Stimulated activated CD4-positive, alpha-beta T cell treated with anti-CD3 and anti-CD28 coated beads, Interleukin-12 subunit alpha, Interleukin-12 subunit beta, amount 100 ng/mL, for 24 hours (primary cell): Measurements from ENCODE around the gene MCTP2.

Experiments
- DNase-seq, 2 experiments: peaks; one replicate each; pipeline ENCODE4 v3.0.0-alpha.2; 2020; ENCODE audit warnings: low read depth in 2 of 2

MCTP2 gene

GRCh38 chr15:94297558-94297957 lies 66.2 kb downstream of the MCTP2 start:
- no peak for DNase-seq

DNA sequence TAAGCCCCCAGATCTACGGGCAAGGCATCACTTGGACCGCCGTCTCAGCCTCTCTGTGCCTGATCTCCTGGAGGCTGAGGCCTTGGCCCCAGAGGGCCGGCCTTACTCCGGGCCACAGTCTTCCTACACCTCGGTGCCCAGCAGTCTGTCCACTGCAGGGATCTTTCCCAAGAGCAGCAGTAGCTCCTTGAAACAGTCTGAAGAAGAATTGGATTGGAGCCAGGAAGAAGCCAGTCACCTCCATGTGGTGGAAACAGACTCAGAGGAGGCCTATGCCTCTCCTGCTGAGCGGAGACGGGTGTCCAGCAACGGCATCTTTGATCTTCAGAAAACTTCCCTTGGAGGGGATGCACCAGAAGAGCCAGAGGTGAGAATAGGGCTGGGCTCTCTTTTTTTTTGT lies 67.0 kb downstream of the MCTP2 start:
- no peak for DNase-seq

- DNase-seq = no peak
Measured at GRCh38 chr15:94300612-94301011, 69.3 kb downstream of the MCTP2 start.

DNA sequence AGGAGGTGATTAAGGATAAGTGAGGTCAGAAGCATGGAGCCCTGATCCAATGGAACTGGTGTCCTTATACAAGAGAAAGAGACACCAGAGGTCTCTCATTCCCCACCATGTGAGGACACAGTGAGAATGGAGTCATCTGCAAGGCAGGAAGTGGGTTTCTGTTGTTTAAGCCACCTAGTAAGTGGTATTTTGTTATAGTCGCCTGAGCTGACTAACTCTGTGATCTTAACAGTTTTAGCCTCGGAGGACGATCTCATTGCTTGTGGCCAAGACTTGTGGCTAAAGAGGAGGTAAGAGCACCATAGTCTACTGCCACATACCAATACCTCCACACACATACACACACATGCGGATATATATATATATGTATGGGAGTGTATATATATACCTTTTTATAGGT lies 73.8 kb downstream of the MCTP2 start:
- DNase-seq = no peak

GRCh38 chr15:94306700-94307650 lies 75.6 kb downstream of the MCTP2 start:
- no peak for DNase-seq

- no peak for DNase-seq
Measured at GRCh38 chr15:94312946-94313345, 81.6 kb downstream of the MCTP2 start.

DNA sequence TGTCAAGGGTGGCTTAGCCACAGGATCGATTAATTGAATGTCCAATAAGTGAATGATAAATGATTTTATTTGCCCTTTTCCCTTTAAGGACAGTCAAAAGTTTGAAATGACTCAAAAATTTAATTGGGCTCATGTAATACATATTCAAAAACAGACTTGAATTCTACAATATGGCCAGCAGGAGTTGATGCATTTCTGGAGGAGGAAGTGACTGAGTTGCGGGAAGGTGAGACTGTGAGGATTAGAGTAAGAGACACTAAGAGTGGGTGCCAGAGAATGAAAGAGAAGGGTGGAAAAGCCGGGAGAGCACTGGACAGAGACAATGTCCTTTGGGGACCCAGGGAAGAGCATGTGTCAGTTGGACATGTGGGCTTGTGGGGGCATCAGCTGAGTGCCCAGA lies 83.3 kb downstream of the MCTP2 start:
- DNase-seq = no peak

GRCh38 chr15:94317211-94317610 lies 85.8 kb downstream of the MCTP2 start:
- DNase-seq = no peak

- no peak for DNase-seq
Measured at GRCh38 chr15:94322141-94322540, 90.8 kb downstream of the MCTP2 start.

GRCh38 chr15:94323076-94323475 lies 91.7 kb downstream of the MCTP2 start:
- no peak for DNase-seq

DNA sequence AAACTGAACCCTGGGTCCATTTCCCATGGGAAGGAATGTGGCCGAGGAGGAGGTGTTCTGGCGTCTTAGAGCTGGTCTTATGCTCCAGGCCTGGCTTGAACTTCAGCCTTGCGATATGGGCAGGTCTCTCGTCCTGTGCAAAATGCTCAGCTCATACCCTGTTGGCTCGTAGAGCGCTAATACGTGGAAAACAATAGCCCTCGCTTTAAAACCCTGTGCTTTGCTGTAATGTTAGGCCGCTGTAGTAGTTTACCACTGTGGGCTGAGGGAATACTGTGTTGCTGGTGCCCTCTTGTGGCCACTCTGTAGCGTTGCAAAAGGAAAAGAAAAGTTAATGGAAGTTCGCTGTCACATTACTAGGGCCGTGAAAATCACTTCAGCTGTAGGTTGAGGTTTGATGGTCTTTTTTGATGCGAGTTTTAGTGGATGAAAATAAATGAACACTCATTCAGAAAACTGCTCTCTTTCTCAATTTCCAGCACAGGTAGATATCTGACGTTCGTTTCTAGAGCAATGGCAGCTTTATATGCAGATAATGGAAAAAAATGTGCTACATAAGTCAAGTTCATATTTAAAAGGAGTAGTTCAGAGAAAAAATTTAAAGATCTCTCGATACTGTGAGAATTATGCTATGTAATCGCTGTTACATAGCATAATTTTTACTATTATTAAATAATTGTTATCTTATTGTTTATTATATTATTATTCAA lies 92.9 kb downstream of the MCTP2 start:
- peak; percentile 29 for DNase-seq

DNA sequence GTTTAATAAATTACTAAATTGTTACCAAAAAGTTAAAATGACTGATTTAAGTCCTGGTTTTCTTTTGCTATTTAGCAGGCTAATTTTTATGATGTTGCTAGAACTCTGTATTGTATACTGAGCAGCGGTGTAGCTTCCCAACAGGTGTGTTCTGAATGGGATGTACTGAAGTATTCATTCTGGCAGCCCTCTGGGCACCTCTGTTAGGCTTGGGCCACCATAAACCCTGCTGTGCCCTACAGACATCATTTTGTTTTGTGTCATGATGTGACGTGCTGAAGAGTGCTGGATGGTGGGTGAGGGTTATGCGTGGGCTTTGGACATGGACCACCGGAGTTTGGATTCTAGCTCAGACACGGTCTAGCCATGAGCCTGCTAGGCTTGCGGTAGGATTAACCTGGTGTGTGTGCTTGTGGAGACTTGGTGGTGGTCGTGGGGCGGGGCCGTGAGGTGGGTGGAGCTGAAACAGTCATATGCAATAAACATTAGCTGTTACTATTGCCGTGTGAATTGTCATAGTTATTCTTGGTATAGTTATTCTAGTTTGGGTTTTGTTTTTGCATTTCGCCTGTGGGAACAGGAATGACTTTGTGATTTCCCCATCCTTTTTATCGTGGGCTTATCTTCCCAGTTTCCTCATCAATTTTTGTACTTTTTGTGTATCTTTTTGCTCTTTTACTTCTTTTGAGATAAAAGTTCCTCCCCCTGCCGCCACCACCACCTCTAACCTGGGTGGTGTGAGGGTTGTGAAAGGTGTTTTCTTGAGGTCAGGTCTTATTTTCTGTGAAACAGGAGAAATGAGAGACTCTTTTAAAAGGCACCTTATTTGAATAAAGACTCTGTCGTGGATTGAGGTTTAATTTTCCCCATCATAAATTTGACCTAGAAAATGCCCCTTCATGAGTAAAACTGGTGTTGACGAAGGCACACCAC lies 93.7 kb downstream of the MCTP2 start:
- no peak for DNase-seq

DNA sequence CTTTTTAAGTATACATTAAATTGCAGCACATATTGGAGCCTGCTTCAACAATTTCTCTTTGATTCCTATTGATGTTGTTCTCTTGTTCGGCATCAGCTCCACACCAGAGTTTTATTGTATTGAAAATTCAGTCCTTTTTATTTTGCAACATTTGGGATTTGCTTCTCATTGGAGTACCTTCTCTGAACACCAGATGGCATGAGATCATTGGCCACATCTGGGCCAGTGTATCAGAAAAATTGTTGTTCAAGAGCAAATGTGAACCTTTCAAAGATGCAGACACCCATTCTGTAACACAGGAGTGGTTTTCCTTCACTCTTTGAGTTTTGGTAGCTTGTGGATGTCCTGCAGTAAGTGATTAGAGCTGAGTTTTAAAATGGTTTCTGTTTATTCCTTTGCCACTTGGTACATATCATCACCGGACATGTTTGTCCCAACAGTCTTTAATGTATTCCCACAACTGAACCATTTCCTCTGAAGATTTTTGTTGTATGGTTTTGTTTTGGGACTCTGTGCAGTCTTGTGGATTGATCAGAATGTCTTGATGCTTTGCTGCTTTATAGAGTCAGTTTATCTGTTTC lies 96.1 kb downstream of the MCTP2 start:
- no peak for DNase-seq

GRCh38 chr15:94331731-94332130 lies 100.4 kb downstream of the MCTP2 start:
- no peak for DNase-seq

- DNase-seq = no peak
Measured at GRCh38 chr15:94335616-94336015, 104.3 kb downstream of the MCTP2 start.

- DNase-seq = no peak
Measured at GRCh38 chr15:94336817-94337467, 105.6 kb downstream of the MCTP2 start.

GRCh38 chr15:94338243-94338846 lies 107.0 kb downstream of the MCTP2 start:
- no peak for DNase-seq

DNA sequence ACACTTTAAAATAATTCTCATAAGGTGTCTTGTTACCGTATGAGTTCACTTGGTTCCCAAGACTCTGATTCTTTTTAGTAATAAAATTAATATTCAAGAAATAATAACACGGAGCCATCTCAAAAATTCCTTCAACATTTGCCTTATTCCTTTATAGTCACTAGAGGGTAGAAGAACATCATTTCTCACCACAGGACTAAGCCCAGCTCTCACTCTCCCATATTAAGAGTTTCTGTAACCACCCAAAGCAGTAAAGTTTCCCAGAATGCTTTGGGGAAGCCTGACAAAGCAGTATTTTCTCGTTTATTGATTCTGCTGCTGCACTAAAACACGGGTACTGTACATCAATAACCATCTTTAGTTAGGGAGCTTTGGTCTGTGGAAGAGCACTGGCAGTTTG lies 114.9 kb downstream of the MCTP2 start:
- DNase-seq = no peak

DNA sequence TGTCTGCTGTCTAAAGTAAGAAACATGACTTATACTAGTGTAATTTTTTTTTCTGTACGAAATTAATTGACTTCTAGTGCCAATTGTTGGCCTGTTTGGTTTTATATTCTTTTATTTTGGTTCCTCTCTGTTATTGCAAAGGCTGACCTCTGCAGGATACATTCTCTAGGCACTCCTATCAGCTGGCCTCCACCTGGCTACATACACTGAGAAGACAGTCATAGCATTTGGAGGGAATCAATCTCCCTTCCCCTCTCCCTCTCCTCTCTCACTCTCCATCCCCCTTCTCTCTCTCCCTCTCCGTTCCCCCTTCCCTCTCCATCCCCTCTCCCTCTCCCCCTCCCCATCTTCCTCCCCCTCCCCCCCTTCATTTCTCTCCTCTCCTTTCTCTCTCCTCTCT lies 116.7 kb downstream of the MCTP2 start:
- no peak for DNase-seq

DNA sequence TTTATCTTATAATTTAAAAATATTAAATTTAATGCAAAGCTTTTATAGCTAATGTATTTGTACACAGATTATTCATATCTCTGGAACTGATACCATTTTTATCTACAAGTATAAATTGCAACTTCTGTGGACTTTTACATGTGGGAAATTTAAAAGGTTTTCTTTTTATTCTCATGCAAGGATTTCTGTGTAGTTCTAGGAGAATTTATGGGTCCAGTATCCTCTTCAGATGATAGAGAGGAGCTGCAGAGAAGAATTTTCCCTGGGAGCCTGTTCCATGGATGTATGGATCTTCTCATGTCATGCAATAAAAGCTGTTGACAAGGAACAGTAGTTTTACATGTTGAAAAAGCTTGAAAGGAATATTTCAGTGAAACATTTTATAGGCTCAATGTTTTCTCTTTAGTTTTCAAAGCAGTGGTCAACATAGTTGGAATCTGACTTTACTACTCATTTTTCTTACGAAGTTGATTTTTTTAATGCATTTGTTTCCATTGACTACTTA lies 119.7 kb downstream of the MCTP2 start:
- DNase-seq = no peak
